T-cell (primary cell): ENCODE results near the gene BLMH. TPM values are rescaled to one million over a fixed set of nuclear protein-coding genes. Genes with fewer than 3 reads are reported as not detected.

Experiments used
- total RNA-seq, 35 experiments: library from RNA in 6 of 35; stranded (reverse) in 6 of 35; fragments of 120-200 nt in 1 of 35; gene quantifications; one replicate each; pipeline versions ENCODE4 v1.2.1 to v1.2.4 and lab custom pipeline; 2013 to 2026

BLMH gene
- total RNA-seq, 5 donors from 2014 or later (not counting 1 experiment from before 2014, with no cell fraction given), result 38.8 to 60.2 (median 47.4) TPM

Other genes starting within 250 kb of the BLMH start
- gene NSRP1, start 175.1 kb downstream of the BLMH start, total RNA-seq, result 10 to 100 TPM; 24.6 to 31.9 (median 28.5) TPM
- gene SLC6A4, start 56.2 kb downstream of the BLMH start, total RNA-seq, result under 1 TPM in 2 of 5 donors, not detected in 3; 0.18 to 0.32 TPM
- not detected for gene TMIGD1, start 42.1 kb upstream of the BLMH start, total RNA-seq
- 10 to 100 TPM; 18.7 to 38.0 (median 24.1) TPM for gene CPD, start 87.0 kb upstream of the BLMH start, total RNA-seq
- 10 to 100 TPM; 47.7 to 56.3 (median 49.6) TPM for gene GOSR1, start 185.5 kb upstream of the BLMH start, total RNA-seq